GM12892 (cell line): ENCODE measurements around the gene B3GNT9.

Experiments
- POLR2A ChIP-seq: IDR thresholded peaks from 2 replicates; pipeline ENCODE4 v1.6.1; 2011; ENCODE audit warnings: low read depth, low read length, control low read depth
- POLR2AphosphoS5 ChIP-seq: IDR thresholded peaks from 2 replicates; pipeline ENCODE4 v1.6.1; 2011; ENCODE audit warnings: low read depth, low read length, control low read depth

- TF ChIP-seq POLR2A (no peak; the same call in 1 of the 2 replicates), POLR2AphosphoS5 (no peak)
Measured at GRCh38 chr16:67150833-67151396, at the start of gene B3GNT9.
